GM12873 (cell line): Measurements from ENCODE around the gene CA9.

Source experiments
- TF ChIP-seq, protein P1 (sequence below): IDR thresholded peaks from 2 replicates; pipeline ENCODE4 v1.5.1; 2012; ENCODE audit warnings: low read depth, mild to moderate bottlenecking, moderate library complexity, low read length, control low read depth; ENCODE audit not compliant: insufficient read depth; ENCODE audit errors: missing control alignments

The CA9 gene

DNA sequence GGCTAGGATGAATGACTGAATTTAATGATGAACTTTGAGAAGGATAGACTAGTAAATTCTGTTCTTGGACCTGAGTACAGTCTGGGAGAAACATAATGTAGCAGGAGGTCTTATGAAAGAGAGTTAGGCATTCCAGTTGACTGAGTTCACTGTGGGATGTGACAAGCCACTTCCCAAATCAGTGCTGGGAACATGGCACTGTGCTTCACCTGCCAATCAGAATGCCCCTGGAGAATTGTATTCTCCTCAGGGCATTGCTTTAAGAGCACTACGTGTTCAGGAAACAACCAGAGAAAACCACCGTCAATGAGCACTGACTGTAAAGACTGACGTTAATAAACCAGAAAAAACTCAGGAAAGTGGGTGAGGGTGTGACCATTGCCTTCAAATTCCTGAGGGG, 14.4 kb upstream of the CA9 start:
- TF ChIP-seq, protein P1, sequence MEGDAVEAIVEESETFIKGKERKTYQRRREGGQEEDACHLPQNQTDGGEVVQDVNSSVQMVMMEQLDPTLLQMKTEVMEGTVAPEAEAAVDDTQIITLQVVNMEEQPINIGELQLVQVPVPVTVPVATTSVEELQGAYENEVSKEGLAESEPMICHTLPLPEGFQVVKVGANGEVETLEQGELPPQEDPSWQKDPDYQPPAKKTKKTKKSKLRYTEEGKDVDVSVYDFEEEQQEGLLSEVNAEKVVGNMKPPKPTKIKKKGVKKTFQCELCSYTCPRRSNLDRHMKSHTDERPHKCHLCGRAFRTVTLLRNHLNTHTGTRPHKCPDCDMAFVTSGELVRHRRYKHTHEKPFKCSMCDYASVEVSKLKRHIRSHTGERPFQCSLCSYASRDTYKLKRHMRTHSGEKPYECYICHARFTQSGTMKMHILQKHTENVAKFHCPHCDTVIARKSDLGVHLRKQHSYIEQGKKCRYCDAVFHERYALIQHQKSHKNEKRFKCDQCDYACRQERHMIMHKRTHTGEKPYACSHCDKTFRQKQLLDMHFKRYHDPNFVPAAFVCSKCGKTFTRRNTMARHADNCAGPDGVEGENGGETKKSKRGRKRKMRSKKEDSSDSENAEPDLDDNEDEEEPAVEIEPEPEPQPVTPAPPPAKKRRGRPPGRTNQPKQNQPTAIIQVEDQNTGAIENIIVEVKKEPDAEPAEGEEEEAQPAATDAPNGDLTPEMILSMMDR, result no peak

DNA sequence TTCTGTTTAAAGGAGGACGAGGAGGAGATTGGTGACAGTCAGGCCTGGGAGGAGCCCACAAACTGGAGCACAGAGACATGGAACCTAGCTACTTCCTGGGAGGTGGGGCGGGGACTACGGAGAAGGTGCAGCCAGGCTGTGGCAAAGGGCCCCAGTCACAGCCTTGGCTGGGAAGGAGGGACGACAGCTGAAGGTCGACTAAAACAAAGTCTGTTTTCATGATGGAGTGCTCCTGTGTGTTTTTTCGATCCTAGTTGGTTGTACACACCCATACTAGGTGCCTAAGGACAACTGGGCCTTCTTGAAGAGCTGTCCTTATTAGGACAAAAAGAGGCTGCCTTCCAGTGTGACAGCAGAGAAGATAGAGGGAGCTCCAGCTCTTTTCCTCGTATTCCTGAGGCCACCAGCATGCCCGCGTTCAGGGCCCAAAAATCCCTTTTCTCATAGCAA, 12.7 kb upstream of the CA9 start:
- TF ChIP-seq, protein P1, result peak; percentile 2

DNA sequence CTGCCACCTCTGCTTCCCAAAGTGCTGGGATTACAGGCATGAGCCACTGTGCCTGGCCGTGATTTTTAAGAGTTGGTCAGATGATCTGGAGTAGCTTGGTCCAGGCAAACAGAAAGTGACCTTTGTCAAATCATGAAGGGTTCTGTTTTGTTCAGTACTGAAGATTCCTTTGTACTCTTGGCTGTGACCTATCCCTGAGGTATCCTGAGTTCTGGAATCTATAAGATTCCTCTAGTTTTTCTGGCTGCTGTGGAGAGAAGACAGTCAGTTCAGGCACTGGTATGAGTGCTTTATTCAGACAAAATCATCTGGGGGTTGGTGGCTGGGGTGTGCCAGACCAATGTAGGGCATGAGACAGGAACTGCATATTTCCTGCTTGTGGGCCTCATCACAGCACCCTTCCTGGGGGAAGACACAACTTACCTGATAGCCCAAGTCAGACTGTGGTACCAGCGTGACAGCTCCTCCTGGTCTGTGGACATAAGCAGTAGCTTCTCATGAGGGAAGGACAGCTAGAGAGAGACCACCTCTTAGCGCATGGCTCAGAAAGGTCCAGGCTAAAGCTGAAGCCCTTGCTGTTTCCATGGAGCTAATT, 11.9 kb upstream of the CA9 start:
- TF ChIP-seq, protein P1, result no peak

DNA sequence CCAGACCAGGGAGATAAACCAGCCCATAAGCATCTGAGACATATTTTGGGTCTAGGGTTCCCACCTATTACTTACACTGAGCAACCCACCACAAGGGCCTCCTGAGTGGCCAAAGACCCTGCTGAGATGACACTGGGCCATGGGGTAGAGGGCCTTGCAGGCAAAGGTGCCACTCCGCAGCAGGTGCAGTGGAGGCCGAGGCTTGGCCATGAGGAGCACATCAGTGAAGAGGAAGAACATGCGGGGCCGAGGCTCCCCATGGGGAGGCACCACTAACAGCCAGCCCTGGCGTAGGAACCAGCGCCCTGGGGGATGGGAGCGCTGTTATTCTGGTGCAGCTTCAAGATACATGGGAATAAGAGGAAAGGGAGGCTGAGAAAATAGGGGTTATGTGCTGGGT, 11.3 kb upstream of the CA9 start:
- TF ChIP-seq, protein P1, result no peak

DNA sequence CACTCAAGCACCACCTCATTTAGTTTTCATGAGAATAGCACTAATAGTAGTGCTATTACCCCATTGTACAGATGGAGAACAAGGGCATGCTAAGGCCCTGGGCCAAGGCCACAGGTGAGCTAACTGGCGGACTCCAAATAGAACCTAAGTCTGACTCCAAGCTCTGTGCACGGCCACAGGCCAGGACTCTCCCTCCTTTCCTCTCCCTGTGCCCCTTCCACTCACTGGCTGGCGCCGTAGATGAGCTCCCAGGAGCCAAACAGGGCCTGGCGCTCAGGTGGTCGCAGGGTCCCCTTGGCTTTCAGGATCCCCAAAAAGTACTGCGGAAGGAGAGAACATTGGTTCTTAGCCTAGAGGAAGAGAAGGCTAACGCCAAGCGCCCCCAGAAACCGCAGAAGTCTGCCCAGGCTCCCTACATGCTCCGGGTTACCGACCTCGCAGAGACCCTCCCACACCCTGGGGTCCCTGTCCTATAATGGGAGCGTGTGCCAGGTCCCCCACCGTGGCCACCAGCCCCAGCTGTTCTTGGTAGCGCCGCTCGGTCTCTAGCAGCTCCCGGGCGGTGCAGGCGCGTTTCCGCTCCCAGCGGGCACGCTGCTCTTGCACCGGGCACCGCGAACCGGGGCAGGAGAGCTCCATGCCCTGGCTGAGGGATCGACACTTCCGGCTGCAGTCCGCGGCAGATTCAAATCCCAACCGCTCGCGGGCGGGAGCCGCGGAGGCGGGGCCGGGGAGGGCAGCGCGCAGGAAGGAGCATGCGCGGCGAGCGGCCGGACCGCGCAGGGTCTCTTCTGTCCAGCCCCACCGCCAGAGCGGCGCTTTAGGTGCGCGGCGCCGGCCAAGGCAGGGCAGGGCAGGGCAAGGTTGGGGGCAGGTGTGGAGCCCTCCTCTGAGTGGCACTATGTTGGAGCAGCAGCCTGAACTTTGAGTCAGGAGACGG, 8.9 kb upstream of the CA9 start, which contains the start of gene ARHGEF39:
ARHGEF39 (minus strand) TSS at position 665 of the 940 bp plus-strand sequence; CDS start at position 639, 26 bp downstream.
- TF ChIP-seq, protein P1, result peak; percentile 23

DNA sequence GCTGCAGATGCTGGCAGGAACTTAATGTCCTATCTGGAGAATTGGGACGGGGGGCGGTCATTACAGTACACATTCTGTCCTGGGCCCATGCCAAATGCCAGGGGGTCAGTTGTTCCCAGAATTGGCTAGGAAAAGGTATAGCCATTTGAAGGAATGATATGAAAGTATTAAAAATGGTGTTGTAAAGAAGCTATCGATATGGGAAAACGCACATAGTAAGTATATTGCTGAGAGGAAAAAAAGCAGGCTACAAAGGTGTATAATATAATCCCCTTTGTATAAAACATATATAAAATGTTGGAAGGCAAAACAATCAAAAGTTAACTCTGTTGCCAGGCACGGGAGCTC, 8.3 kb upstream of the CA9 start:
- TF ChIP-seq, protein P1, result no peak

DNA sequence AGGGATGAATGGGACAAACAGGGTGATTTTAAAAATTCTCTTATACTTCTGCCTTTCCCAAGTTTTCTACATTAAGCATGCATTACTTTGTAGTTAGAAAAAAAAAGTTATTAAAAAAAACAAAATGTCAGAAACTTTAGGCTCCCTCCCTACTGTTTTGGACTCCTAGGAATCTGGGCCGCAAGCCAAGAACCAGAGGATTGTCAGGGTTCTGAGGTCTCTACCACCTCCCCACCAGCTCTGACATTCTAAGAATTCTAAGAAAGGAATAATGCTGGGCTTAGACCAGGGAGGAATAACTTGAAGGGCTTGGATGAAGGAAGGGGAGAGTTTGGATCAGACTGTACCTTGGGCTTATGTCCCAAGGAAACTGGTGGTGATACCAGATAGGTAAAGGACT, 7.7 kb upstream of the CA9 start:
- TF ChIP-seq, protein P1, result no peak
